HepG2 (cell line): ENCODE measurements around the gene PPP2R2C. TPM values are rescaled to one million over a fixed set of nuclear protein-coding genes. Genes with fewer than 3 reads are reported as not detected.

Source experiments
- FIP1L1 ChIP-seq: fragments of 200-400 bp; formaldehyde crosslinking; IDR thresholded peaks from 2 replicates; pipeline ENCODE4 v1.6.1; 2018; ENCODE audit warnings: low read depth, mild to moderate bottlenecking, low read length, moderate library complexity, borderline replicate concordance; ENCODE audit not compliant: insufficient read depth
- GATA4 ChIP-seq: sonication (generic); IDR thresholded peaks from 2 replicates; pipeline ENCODE4 v1.6.1; 2016; ENCODE audit warnings: antibody characterized with exemption, low read depth, borderline replicate concordance
- KAT8 ChIP-seq: IDR thresholded peaks from 2 replicates; pipeline ENCODE4 v1.6.1; 2016; ENCODE audit warnings: missing genetic modification reagents, missing compliant biosample characterization
- KDM6A ChIP-seq: IDR thresholded peaks from 2 replicates; pipeline ENCODE4 v1.6.1; 2016; ENCODE audit warnings: low read depth
- MED13 ChIP-seq: sonication (generic); formaldehyde crosslinking; IDR thresholded peaks from 2 replicates; pipeline ENCODE4 v1.5.0; 2020; ENCODE audit warnings: missing genetic modification reagents
- NR0B2 ChIP-seq: sonication (generic); formaldehyde crosslinking; IDR thresholded peaks from 2 replicates; pipeline ENCODE4 v1.4.0; 2020; ENCODE audit warnings: mild to moderate bottlenecking, missing genetic modification reagents
- NR1H2 ChIP-seq: sonication (generic); formaldehyde crosslinking; IDR thresholded peaks from 2 replicates; pipeline ENCODE4 v1.8.1; 2022; ENCODE audit warnings: low read depth, missing genetic modification reagents, borderline replicate concordance
- PHF21A ChIP-seq: sonication (generic); formaldehyde crosslinking; IDR thresholded peaks from 2 replicates; pipeline ENCODE4 v1.5.0; 2020; ENCODE audit warnings: mild to moderate bottlenecking, missing genetic modification reagents
- SMARCE1 ChIP-seq: fragments of 450-650 bp; IDR thresholded peaks from 2 replicates; pipeline ENCODE4 v1.6.1; 2017; ENCODE audit warnings: borderline replicate concordance
- TIGD3 ChIP-seq: sonication (generic); formaldehyde crosslinking; IDR thresholded peaks from 2 replicates; pipeline ENCODE4 v1.5.1; 2020; ENCODE audit warnings: mild to moderate bottlenecking, missing genetic modification reagents, borderline replicate concordance
- YEATS2 ChIP-seq: sonication (generic); formaldehyde crosslinking; IDR thresholded peaks from 2 replicates; pipeline ENCODE4 v1.4.0; 2020; ENCODE audit warnings: missing genetic modification reagents, borderline replicate concordance
- ZBTB3 ChIP-seq: sonication (generic); formaldehyde crosslinking; IDR thresholded peaks from 2 replicates; pipeline ENCODE4 v1.4.0; 2020; ENCODE audit warnings: low read depth, mild to moderate bottlenecking, moderate library complexity, missing genetic modification reagents, borderline replicate concordance
- ZNF230 ChIP-seq: sonication (generic); formaldehyde crosslinking; IDR thresholded peaks from 2 replicates; pipeline ENCODE4 v1.4.0; 2020; ENCODE audit warnings: mild to moderate bottlenecking, missing genetic modification reagents
- ZNF232 ChIP-seq: sonication (generic); formaldehyde crosslinking; IDR thresholded peaks from 2 replicates; pipeline ENCODE4 v1.4.0; 2020; ENCODE audit warnings: missing genetic modification reagents, borderline replicate concordance
- ZNF33B ChIP-seq: sonication (generic); formaldehyde crosslinking; IDR thresholded peaks from 2 replicates; pipeline ENCODE4 v1.5.1; 2020; ENCODE audit warnings: mild to moderate bottlenecking, missing genetic modification reagents
- ZNF556 ChIP-seq: sonication (generic); formaldehyde crosslinking; IDR thresholded peaks from 2 replicates; pipeline ENCODE4 v1.4.0; 2020; ENCODE audit warnings: mild to moderate bottlenecking, missing genetic modification reagents, borderline replicate concordance
- ZNF678 ChIP-seq: sonication (generic); formaldehyde crosslinking; IDR thresholded peaks from 2 replicates; pipeline ENCODE4 v1.4.0; 2020; ENCODE audit warnings: mild to moderate bottlenecking, missing genetic modification reagents
- ZNF788 ChIP-seq: sonication (generic); formaldehyde crosslinking; IDR thresholded peaks from 2 replicates; pipeline ENCODE4 v1.5.0; 2020; ENCODE audit warnings: mild to moderate bottlenecking, missing genetic modification reagents, borderline replicate concordance
- ZSCAN20 ChIP-seq: sonication (generic); formaldehyde crosslinking; IDR thresholded peaks from 2 replicates; pipeline ENCODE4 v1.4.0; 2020; ENCODE audit warnings: missing genetic modification reagents, mild to moderate bottlenecking, borderline replicate concordance
- polyA plus RNA-seq, 8 experiments: library from polyadenylated mRNA; depleted of rRNA in 3 of 8; stranded (reverse) in 7 of 8; unstranded in 1 of 8; fragments of >200 nt; fragmentation: Illumina TruSeq in 4 of 8; extraction: Trizol in 4 of 8; gene quantifications; 2 replicates each; pipeline versions ENCODE4 v1.2.1 to v1.2.3, GENCODE V29; 2011 to 2016; ENCODE audit warnings: low read depth in 4 of 8, missing spikeins in 1 of 8, mixed read lengths in 1 of 8; ENCODE audit not compliant: insufficient read depth in 1 of 8
- total RNA-seq, 5 experiments: library from RNA; depleted of rRNA; stranded (reverse); fragments of >200 nt; fragmentation: Illumina TruSeq; extraction: Trizol; gene quantifications; 2 replicates each; pipeline ENCODE4 v1.2.3, GENCODE V29; 2016; ENCODE audit warnings: low read depth in 1 of 5
- TF ChIP-seq, protein P1 (sequence below): sonication (generic); formaldehyde crosslinking; IDR thresholded peaks from 2 replicates; pipeline ENCODE4 v1.5.0; 2020; ENCODE audit warnings: mild to moderate bottlenecking, missing genetic modification reagents, borderline replicate concordance
- TF ChIP-seq, protein P2 (sequence below): sonication (generic); formaldehyde crosslinking; IDR thresholded peaks from 2 replicates; pipeline ENCODE4 v1.4.0; 2020; ENCODE audit warnings: missing genetic modification reagents, borderline replicate concordance
- TF ChIP-seq, protein P3 (sequence below): IDR thresholded peaks from 2 replicates; pipeline ENCODE4 v1.6.1; 2018; ENCODE audit warnings: missing genetic modification reagents

The PPP2R2C gene
- total and polyA plus RNA-seq, 2 of the 13 experiments (the other 11 are each of a cell fraction or from before 2014, with no cell fraction given) = 0.60 to 8.6 TPM

DNA sequence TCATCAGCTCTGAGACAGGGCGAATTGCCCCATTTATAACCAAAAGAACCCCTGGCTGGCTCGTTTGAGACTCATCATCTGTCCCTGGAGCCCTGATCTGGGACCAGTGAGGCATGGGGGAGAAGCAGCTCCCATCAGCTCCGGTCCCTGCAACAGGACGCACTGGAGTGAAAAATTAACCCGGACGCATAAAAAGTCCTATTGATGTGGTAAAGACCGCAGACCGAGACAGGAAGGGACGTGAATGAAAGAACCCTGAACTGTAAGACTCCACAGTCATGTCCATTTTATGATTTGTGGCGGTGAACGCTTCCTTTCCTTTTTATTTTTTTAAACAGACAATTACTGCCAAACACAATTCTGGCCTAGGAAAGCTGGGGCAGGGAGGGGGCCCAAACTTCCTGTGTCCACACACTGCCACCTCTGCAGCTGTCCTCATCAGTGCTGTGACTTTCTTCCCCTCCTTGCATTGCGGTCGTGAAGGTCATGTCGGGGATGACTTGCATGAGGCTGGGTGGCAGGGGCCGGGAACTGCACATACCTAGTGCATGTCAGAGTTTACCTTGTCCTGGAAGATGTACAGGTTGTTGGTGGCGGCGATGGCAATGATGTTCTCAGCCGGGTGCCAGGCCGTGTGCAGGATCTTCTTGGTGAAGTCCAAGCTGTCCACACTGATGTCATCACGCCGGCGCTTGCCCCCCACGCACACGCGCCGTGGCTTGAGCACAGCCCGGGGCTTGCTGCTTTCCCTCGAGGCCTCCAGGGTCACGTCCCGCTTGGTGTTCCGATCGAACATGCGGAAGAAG, 149.4 kb downstream of the PPP2R2C start (continued):
- TF ChIP-seq FIP1L1 = no peak
- TF ChIP-seq ZNF678 (CRISPR knock-in tag) = no peak
- TF ChIP-seq NR1H2 (CRISPR knock-in tag) = no peak
- no peak for TF ChIP-seq ZNF556
- peak; percentile 85 for TF ChIP-seq PHF21A (CRISPR knock-in tag)
- TF ChIP-seq ZBTB3 (CRISPR knock-in tag) = no peak
- TF ChIP-seq, protein P1, sequence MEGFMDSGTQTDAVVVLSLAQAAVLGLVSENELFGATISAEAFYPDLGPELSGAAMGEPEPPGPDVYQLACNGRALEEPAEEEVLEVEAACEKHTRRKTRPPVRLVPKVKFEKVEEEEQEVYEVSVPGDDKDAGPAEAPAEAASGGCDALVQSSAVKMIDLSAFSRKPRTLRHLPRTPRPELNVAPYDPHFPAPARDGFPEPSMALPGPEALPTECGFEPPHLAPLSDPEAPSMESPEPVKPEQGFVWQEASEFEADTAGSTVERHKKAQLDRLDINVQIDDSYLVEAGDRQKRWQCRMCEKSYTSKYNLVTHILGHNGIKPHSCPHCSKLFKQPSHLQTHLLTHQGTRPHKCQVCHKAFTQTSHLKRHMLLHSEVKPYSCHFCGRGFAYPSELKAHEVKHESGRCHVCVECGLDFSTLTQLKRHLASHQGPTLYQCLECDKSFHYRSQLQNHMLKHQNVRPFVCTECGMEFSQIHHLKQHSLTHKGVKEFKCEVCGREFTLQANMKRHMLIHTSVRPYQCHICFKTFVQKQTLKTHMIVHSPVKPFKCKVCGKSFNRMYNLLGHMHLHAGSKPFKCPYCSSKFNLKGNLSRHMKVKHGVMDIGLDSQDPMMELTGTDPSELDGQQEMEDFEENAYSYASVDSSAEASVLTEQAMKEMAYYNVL (CRISPR knock-in tag) = peak; percentile 87
- TF ChIP-seq, protein P2, sequence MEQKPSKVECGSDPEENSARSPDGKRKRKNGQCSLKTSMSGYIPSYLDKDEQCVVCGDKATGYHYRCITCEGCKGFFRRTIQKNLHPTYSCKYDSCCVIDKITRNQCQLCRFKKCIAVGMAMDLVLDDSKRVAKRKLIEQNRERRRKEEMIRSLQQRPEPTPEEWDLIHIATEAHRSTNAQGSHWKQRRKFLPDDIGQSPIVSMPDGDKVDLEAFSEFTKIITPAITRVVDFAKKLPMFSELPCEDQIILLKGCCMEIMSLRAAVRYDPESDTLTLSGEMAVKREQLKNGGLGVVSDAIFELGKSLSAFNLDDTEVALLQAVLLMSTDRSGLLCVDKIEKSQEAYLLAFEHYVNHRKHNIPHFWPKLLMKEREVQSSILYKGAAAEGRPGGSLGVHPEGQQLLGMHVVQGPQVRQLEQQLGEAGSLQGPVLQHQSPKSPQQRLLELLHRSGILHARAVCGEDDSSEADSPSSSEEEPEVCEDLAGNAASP (CRISPR knock-in tag) = no peak
- TF ChIP-seq ZNF33B (CRISPR knock-in tag) = no peak
- TF ChIP-seq ZNF232 = no peak
- TF ChIP-seq ZNF230 = no peak
- TF ChIP-seq ZSCAN20 (CRISPR knock-in tag) = no peak
- TF ChIP-seq KDM6A (CRISPR knock-in tag) = no peak
- no peak; the same call in 1 of the 2 replicates for TF ChIP-seq NR0B2
- TF ChIP-seq GATA4 = peak; percentile 61; the same call in 1 of the 2 replicates
- peak; percentile 44; the same call in 1 of the 2 replicates for TF ChIP-seq YEATS2 (CRISPR knock-in tag)
- peak; percentile 53; the same call in 1 of the 2 replicates for TF ChIP-seq KAT8 (CRISPR knock-in tag)
- TF ChIP-seq, protein P3, sequence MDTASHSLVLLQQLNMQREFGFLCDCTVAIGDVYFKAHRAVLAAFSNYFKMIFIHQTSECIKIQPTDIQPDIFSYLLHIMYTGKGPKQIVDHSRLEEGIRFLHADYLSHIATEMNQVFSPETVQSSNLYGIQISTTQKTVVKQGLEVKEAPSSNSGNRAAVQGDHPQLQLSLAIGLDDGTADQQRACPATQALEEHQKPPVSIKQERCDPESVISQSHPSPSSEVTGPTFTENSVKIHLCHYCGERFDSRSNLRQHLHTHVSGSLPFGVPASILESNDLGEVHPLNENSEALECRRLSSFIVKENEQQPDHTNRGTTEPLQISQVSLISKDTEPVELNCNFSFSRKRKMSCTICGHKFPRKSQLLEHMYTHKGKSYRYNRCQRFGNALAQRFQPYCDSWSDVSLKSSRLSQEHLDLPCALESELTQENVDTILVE (CRISPR knock-in tag) = no peak; the same call in 1 of the 2 replicates
- TF ChIP-seq ZNF788 (CRISPR knock-in tag) = no peak
- TF ChIP-seq SMARCE1 = no peak
- TF ChIP-seq TIGD3 (CRISPR knock-in tag) = 0 out of 2 replicates have a peak, but pooled peaks have one; percentile 27
- 0 out of 2 replicates have a peak, but pooled peaks have one; percentile 28 for TF ChIP-seq MED13 (CRISPR knock-in tag)
